ENCODE measurements around the gene MAB21L2.

- TF ChIP-seq CTCF (IDR thresholded peaks at IDR 0.05): no peak
- no peak for TF ChIP-seq POLR2A (IDR thresholded peaks at IDR 0.05)
Observed at GRCh38 chr4:150590631-150591030, 8.7 kb downstream of the MAB21L2 start.
